BE2C (cell line): Measurements from ENCODE around the gene CCND2.

Source experiments
- DNase-seq: peaks from one replicate; pipeline ENCODE4 v3.0.0-alpha.2; 2020
- H3K27me3 ChIP-seq: fragments of 250-450 bp; sonication (Bioruptor Pico); 2 replicates; pipeline ENCODE4 v1.5.1; 2020; ENCODE audit warnings: mild to moderate bottlenecking
- H3K36me3 ChIP-seq: fragments of 250-450 bp; sonication (Bioruptor Pico); 2 replicates; pipeline ENCODE4 v1.5.1; 2020; ENCODE audit warnings: mild to moderate bottlenecking
- H3K4me1 ChIP-seq: fragments of 250-450 bp; sonication (Bioruptor Pico); 2 replicates; pipeline ENCODE4 v1.5.1; 2020
- H3K4me3 ChIP-seq: 2 replicates; pipeline ENCODE4 v1.5.1; 2011; ENCODE audit warnings: low read depth, low read length
- H3K9me3 ChIP-seq: fragments of 250-450 bp; sonication (Bioruptor Pico); 2 replicates; pipeline ENCODE4 v1.5.1; 2020
- TF ChIP-seq, protein P1 (sequence below): IDR thresholded peaks from 2 replicates; pipeline ENCODE4 v1.5.1; 2012; ENCODE audit warnings: mild to moderate bottlenecking, low read depth, low read length

CCND2 gene

DNA sequence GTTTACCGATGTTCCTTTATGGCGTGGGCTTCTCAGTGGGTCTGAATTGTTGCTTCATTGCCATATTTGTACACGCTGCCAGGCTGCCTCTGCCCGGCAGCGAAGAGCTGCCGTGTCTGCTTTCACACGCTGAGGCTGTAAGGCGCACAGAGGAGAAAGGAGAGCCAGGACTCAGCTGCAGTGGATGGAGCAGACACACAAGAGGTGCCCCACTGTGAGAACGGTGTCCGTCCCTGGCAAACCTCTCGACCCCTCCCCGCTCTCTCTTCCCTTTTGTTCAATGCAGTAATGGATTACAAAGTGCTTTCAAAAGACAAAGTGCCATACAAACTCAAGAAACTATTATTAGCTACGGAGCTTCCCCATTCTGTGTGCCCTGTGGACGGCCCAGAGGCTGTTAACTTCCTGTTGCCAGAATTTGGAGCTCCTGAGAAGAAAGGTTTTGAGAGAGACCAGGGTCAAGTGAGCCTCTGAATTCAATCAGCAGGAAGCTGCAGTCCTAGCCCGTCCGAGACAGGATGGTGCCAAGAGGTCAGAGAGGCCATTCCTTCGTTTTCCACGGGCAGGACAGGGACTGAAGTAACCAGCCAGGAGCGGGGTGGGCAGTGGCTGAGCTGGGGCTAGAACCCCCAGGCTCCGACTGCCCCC is 15.8 kb downstream of the CCND2 start:
- Histone ChIP-seq H3K9me3 (no peaks in the 10 kb centered on the region), H3K4me3 (no peak overlapping the region), H3K27me3 (peaks cover 95% of the 10 kb centered on the region), H3K36me3 (no peaks in the 10 kb centered on the region), H3K4me1 (no peaks in the 10 kb centered on the region)
- DNase-seq, result no peak
- TF ChIP-seq, protein P1, sequence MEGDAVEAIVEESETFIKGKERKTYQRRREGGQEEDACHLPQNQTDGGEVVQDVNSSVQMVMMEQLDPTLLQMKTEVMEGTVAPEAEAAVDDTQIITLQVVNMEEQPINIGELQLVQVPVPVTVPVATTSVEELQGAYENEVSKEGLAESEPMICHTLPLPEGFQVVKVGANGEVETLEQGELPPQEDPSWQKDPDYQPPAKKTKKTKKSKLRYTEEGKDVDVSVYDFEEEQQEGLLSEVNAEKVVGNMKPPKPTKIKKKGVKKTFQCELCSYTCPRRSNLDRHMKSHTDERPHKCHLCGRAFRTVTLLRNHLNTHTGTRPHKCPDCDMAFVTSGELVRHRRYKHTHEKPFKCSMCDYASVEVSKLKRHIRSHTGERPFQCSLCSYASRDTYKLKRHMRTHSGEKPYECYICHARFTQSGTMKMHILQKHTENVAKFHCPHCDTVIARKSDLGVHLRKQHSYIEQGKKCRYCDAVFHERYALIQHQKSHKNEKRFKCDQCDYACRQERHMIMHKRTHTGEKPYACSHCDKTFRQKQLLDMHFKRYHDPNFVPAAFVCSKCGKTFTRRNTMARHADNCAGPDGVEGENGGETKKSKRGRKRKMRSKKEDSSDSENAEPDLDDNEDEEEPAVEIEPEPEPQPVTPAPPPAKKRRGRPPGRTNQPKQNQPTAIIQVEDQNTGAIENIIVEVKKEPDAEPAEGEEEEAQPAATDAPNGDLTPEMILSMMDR, result no peak

DNA sequence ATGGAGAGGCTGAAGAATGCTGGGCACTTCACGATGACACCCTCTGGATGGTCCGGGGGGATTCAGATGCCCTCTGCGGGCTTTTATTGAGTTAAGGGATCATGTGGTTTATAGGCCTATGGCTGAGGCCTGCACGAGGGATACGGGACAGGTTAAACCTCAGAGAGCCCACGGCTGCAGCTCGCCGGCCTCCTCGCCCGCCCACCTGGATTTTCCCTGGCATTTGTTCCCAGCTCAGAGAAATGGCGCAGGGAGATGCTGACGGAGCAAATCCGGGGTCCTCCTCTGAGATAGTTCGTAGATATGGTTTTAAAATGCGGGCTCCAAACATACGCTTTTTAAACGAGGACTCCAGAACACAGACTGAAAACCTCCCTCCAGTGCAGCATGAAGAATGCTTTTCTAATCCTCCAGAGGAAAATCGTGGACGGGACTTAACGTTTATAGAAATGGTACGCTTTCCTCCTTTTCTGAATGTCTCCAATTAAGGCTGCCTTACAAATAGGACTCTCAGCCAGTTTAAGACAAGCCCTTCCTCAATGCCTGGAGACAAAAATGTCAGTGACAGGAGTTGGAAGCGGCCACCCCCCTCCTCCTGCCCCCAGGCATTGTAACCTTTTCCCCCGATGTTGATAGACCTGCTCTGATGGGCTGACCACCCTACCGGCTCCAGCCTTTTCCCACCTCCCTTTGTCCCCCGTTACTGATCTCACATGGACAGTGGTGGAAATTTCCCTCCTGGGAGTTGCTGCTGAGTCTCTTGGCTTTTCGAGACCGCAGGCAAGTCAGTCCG is 16.6 kb downstream of the CCND2 start:
- Histone ChIP-seq H3K4me3 (no peak overlapping the region), H3K36me3 (no peaks in the 10 kb centered on the region), H3K4me1 (no peaks in the 10 kb centered on the region), H3K9me3 (no peaks in the 10 kb centered on the region), H3K27me3 (peaks cover 98% of the 10 kb centered on the region)
- no peak for DNase-seq
- TF ChIP-seq, protein P1, result no peak

DNA sequence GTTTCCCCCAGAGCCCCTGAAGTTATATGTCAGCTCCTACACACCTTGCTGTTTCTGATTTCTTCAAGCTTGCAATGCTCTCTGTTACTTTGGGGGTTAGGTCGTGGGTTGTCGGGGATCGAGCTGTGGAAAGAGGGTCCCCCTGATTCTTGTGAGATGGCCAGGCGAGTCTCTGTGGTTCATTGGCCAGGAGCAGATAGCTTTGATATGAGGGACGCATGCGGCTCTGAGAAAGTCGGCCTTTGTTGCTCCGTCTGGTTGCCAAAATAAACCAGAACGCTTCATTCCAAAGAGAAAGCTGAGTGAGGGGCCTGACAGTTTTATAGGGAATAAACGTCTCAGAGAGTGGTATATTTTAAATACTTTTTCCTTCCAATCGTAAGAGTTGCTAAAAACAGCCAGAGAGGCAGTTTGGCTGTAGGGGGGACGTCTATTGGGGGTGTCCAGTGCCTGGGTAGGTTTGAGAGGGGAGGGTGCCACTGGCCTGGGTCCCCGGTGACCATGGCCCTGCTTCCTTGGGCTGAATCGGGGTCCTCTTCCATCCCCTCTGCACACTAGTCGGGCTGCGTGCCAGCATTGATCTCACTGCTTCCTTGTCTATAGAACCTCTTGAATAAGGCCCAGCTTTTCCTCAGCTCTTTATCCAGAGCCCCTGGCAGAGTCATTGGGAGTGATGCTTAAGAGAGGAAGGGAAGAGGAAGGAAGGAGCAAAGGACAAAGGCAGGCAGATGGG is 18.9 kb downstream of the CCND2 start:
- H3K36me3 ChIP-seq, result no peaks in the 10 kb centered on the region
- peaks cover 97% of the 10 kb centered on the region for H3K27me3 ChIP-seq
- no peaks in the 10 kb centered on the region for H3K4me1 ChIP-seq
- no peaks in the 10 kb centered on the region for H3K9me3 ChIP-seq
- no peak for DNase-seq
- TF ChIP-seq, protein P1, result no peak
- H3K4me3 ChIP-seq, result no peak overlapping the region

DNA sequence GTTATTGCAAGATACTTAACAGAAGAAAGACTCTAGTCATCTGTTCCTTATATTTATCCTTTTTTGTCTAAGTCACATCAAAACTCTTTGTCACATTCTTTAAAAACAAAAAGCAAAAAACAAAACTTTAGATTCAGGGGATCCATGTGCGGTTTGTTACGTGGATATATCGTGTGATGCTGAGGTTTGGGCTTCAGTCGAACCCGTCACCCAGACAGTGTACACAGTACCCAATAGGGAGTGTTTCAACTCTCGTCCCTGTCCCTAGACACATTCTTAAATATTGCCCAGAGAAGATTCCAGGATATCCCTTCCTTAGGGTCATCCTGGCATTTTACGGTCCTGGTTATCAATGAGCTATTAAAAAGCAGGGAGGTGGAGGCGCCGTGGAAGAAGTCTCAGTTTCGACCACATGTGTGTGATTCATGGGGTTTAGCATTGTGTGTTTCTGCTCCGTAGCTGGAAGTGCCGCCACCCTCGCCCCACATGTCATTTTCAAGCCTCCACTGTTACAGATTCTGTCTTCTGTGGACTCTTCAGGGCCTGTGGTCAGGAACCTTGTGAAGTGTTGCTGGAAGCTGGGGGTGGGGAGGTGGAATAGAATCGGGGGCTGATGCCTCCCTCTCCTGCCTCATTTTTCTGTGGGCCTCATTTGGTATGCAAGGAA is 19.9 kb downstream of the CCND2 start:
- Histone ChIP-seq H3K36me3 (no peaks in the 10 kb centered on the region), H3K4me3 (no peak overlapping the region), H3K27me3 (peaks cover 99% of the 10 kb centered on the region), H3K9me3 (no peaks in the 10 kb centered on the region), H3K4me1 (no peaks in the 10 kb centered on the region)
- DNase-seq, result no peak
- TF ChIP-seq, protein P1, result no peak

DNA sequence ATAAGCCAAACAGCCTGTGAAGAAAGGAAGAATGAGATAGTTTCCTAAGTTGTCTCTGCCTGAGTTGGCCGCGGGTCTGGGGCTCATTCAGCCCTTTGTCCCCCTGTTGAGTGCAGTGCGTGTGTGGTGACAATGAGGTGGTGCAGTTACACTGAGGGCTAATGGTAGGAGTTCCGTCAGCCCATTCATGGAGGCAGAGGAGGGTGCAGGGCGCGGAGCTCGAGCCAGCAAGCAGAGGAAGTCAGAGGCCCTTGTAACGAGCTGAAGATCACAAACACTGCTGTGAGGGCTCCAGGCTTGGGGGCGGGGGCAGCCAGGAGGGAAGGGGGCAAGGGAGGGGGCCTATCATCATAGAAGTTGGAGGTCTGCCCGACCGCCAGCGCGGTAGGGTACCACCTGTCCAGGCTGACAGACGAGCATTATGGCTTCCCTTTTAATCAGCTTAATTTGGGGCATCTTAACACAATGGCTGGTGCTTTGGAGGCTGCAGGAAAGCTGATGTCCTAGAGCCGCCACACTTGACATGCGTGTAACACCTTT is 20.5 kb downstream of the CCND2 start:
- Histone ChIP-seq H3K36me3 (no peaks in the 10 kb centered on the region), H3K9me3 (no peaks in the 10 kb centered on the region), H3K4me1 (no peaks in the 10 kb centered on the region), H3K27me3 (peaks cover 99% of the 10 kb centered on the region), H3K4me3 (no peak overlapping the region)
- DNase-seq, result no peak
- TF ChIP-seq, protein P1, result no peak
